ENCODE results near the gene GPX4.

The GPX4 gene

GRCh38 chr19:1069009-1069779 lies 34.6 kb upstream of the GPX4 start:
- no peak for DNase-seq

GRCh38 chr19:1070576-1070930 lies 33.2 kb upstream of the GPX4 start:
- DNase-seq, result no peak

GRCh38 chr19:1070931-1071791 lies 32.6 kb upstream of the GPX4 start:
- DNase-seq, result no peak

GRCh38 chr19:1072371-1073015 lies 31.3 kb upstream of the GPX4 start:
- DNase-seq, result no peak

- DNase-seq, result no peak
Measured at GRCh38 chr19:1073063-1073955, 30.5 kb upstream of the GPX4 start.

- no peak for DNase-seq
Measured at GRCh38 chr19:1073956-1074517, 29.8 kb upstream of the GPX4 start.

- DNase-seq, result peak; percentile 87
Measured at GRCh38 chr19:1074544-1075283, 29.1 kb upstream of the GPX4 start.

GRCh38 chr19:1076046-1076386 lies 27.8 kb upstream of the GPX4 start:
- DNase-seq, result no peak

- DNase-seq, result no peak
Measured at GRCh38 chr19:1076951-1077350, 26.8 kb upstream of the GPX4 start.

GRCh38 chr19:1079566-1080111 lies 24.2 kb upstream of the GPX4 start:
- no peak for DNase-seq

- DNase-seq, result no peak
Measured at GRCh38 chr19:1080360-1081161, 23.2 kb upstream of the GPX4 start.

- no peak for DNase-seq
Measured at GRCh38 chr19:1081301-1082164, 22.3 kb upstream of the GPX4 start.

- peak; percentile 97 for DNase-seq
Measured at GRCh38 chr19:1082165-1082927, 21.4 kb upstream of the GPX4 start.

GRCh38 chr19:1082928-1083816 lies 20.6 kb upstream of the GPX4 start:
- DNase-seq, result no peak

- peak; percentile 31 for DNase-seq
Measured at GRCh38 chr19:1084024-1084868, 19.5 kb upstream of the GPX4 start.

GRCh38 chr19:1085053-1085658 lies 18.6 kb upstream of the GPX4 start:
- DNase-seq, result no peak
